Stimulated activated CD8-positive, alpha-beta memory T cell treated with anti-CD3 and anti-CD28 coated beads, Interleukin-12 subunit alpha, Interleukin-12 subunit beta, amount 100 ng/mL, for 1 hour (primary cell): Measurements from ENCODE around the gene OLA1.

Source experiments
- DNase-seq: peaks from one replicate; pipeline ENCODE4 v3.0.0-alpha.2; 2020; ENCODE audit warnings: low read depth

Gene OLA1

DNA sequence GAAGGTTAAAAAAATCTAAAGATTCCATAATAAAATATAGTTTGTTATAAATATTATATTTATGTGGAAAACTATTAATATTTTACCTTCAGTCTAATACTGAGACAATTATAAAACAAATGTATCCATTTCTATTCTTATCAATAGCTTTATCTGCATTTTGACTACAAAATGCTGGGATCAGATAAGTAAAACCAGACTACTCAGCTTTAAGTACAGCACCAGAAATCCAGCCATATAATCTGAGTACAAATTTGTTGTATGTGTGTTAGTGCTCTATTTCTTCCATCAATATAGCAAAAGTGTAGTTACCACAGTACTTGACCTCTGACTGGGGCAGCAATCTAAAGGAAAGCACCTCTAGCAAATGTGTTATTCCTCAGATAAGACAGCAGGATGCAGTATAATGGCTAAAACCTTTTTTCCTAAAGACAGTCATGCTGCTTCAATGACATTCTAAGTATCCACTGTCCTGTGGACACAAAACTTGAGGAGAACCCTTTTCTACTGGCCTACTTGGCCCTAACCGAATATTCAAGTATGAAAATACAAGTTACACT, 68.1 kb downstream of the OLA1 start:
- DNase-seq: no peak

DNA sequence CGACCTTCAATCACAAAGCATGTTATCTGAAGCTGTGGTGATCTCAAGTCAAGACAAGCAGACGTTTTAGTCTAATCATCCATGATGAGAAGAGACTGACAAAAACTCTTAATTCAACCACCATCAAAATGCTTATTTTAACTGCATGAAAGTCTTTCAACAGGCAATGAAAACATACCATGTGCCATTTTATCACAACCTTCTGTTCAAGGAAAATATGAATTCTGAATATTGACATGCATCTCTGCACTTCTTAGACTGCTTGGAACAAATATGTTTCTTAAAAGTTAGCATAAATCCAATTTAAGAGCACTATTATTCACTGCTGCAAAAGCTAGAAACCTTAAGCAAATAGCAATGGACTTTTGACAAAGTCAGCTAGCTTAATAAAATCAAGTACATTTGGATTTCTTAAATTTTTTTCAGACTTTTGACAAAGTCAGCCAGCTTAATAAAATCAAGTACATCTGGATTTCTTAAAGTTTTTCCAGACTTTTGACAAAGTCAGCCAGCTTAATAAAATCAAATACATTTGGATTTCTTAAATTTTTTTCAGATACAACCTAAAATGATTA, 70.9 kb downstream of the OLA1 start:
- no peak for DNase-seq

DNA sequence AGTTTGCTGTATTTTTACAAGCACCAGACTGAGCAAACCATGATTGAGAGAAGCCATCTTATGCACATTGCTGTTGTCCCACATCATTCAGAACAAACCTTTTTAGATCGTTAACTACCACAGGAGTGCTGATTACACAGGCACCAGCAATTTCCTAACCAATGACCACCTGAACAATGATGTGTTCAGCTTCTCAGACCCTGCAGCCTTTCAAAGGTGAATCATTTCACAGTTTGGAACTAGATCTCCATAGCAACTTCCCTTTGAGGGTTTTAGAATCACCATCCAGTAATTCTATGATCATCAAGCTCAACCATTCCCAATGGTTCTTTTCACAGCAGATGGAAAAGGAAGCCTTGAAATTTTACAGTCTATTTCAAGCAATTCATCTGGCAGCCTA, 71.4 kb downstream of the OLA1 start:
- no peak for DNase-seq

DNA sequence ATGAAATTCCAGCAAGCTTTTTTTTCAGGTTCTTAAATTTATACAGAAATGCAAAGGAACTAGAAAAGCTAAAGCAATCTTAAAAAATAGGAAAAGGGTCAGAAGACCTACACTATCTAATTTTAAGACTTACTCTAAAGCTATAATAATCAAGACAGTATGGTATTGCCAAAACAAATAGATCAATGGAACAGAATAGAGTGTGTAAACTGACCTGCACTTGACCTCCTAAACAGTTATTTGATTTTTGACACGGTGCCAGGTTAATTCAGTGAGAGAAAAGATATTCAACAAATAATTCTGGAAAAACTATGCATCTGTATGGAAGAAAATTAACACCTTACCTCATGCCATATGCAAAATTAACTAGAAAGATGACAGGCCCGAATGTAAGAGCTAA, 73.6 kb downstream of the OLA1 start:
- DNase-seq: no peak

DNA sequence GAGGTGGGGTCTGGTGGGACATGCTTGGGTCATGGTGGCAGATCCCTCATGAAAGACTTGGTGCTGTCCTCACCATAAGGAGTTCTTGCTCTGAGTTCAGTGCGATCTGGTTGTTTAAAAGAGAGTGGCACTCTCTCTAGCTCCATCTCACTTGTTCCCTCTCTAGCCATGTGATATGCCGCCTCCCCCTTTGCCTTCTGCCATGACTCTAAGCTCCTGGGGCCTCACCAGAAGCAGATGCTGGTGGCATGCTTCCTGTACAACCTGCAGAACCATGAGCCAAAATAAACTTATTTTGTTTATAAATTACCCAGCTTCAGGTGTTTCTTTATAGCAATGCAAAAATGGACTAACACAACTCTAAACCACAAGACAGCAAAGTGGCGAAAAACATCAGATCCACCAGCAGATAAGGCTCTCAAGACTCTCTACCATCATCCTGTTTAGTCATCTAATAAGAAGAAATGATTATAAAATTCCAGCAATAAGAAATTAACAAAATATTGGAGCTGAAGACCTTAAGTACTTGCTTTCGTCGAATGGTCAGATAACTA, 75.5 kb downstream of the OLA1 start:
- no peak for DNase-seq

DNA sequence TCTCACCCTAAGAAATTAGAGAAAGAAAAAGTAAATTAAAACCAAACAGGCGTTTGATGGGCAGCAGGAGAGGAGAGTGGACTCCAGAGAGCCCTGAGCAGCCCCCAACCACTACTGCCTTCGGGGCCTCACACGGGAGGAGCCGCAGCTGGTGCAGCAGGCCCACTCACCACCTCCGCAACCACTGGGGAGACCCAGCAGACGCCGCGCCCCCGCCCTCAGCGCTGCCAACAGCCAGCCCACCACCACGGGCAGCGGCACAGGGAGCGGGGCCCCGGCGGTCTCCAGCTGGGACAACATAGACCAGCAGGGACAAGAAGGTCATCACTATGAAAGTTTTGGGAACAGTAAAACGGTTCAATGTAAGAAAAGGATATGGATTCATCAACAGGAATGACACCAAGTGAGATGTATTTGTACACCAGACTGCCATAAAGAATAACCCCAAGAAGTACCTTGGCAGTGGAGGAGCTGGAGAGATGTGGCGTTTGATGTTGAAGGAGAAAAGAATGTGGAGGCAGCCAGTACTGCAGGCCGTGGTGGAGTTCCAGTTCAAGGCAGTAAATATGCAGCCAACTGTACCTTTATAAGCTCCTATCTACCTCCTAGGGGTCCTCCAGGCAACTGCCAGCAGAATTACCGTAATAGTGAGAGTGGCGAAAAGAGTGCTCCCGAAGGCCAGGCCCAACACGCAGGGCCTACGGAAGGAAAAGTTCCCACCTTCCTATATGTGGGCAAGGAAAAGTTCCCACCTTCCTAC, 76.5 kb downstream of the OLA1 start:
- no peak for DNase-seq

DNA sequence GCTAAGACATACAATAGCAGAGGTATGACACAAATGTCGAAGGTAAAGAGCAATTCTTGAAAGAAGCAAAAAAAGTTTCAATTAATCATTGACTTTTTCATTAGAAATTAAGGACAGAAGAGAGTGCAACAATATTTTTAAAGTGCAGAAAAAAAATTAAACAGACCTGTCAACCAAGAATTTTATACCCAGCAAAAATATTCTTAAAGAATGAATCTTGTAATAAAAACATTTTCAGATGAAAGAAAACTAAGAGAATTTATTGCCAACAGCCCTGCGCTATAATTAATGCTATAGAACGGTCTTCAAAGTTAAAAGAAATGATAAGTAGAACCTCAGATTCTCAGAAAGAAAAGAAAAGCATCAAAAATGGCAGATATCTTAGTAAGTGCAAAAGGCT, 79.0 kb downstream of the OLA1 start:
- DNase-seq: no peak

DNA sequence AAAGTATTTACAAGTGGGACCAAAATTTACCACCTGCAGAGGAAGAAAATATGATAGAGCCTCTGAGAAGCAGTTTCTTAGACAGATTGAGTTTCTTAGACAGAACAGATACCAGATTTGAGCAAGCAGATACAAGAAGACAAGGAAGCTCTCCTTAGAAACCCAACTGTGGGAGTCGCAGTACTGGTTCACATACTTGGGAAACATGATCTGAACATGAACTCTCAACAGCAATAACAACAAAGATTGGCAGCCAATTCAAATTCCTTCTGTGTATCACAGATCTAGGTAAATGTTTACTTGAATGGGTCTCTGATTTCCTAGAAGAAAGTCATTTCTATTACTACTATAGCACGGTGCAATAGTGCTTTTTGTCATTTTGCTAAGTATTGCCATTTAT, 82.1 kb downstream of the OLA1 start:
- DNase-seq: no peak

DNA sequence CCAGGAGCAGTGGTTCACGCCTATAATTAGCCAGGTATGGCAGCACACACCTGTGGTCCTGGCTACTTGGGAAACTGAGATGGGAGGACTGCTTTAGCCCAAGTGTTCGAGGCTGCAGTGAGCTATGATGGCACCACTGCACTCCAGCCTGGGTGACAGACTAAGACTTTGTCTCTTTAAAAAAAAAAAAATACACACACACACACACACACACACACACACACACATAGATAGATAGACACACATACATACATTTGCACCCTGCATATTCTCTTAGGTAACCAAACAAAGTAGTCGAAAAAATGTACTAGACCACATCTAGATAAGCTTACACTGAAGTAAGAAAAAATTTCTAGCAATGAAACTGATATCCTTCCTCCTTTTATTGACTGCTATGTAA, 86.8 kb downstream of the OLA1 start:
- DNase-seq: no peak

DNA sequence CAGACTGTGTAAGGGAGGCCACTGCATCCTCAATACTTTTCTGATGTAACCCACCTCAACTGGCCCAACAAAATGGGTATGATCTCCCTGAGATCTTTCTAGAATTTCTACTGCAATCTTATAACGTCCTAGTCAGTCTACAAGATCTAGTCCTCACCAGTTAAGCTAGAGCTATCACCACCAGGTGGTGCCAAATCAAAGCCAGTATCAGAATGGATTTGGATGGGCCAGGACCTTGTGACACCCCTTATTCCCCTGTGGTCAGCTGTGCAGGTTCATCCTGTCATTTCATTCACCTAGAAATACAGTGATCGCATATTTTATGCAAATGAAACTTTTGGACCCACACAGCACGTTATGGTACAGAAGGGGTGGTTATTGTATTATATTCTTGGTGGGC, 90.3 kb downstream of the OLA1 start:
- no peak for DNase-seq

DNA sequence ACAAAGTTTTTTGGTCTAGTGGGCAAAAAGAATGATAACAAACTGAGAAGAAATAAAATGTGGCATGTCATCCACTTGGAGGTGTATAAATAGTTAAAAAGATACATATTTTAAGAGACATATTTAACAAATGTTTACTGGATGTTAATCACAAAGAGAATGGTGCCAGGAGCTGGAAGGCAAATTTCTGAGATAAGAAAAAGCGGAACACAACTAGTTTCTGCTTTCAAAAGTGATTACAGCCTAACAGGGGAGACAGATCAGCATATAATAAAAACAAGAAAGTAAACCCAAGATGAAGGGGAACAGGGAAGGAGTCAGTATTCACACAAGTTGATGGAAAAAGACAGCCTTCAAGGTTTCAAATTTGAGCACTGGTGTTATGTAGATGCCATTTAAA, 91.3 kb downstream of the OLA1 start:
- DNase-seq: no peak

DNA sequence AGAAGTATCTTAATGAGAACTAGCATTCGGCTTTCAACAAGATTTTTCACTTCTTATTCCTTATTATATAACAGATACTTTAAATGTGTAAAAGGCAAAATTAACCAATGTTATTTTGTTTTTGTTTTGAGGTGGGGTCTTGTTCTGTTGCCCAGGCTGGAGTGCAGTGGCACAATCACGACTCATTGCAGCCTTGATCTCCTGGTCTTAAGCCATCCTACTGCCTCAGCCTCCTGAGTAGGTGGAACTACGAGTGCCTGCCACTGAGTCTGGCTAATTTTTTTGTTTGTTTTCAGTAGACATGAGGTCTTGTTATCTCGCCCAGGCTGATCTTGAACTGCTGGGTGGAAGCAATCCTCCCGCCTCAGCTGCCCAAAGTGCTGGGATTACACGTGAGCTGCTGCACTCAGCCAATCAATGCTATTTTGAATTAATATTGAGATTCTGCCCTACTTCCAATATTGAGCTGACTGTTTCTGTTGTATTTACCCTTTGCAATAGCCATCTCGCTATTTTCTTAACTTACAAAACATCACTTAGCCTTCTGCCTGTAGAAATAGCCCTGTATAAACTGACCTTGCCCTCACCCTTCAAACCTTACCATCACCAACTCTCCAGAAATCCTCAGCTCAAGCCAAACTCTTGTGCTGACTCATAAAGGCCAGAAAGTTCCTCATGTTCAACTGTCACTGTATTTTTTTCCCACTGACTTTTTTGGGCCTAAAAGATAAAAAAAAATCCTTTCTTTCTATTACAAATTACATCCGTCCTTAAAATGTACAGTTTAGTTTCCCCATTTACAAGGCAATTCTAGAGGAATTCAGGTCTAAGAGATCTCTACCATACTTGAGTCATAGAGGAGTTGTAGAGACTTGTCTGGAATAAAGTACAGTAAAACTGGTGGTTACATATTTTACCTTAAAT, 94.3 kb downstream of the OLA1 start:
- no peak for DNase-seq

DNA sequence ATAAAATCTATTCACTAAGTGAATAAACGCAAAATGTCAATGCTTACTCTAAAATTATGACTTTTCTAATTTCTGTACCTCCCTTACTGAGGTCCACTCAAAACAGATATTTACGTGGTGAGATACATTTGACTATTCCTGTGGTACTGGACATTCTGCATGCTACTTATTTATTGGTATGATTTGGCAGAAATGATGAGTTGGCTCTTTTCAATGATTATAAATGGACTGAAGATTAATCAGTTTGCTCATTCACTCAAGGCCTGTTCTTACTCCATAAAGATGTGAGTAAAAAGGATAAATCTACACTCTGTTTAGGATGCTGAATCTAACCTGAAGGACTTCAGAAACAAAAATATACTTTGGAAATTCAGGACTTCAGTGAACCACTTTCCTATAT, 98.8 kb downstream of the OLA1 start:
- DNase-seq: no peak

DNA sequence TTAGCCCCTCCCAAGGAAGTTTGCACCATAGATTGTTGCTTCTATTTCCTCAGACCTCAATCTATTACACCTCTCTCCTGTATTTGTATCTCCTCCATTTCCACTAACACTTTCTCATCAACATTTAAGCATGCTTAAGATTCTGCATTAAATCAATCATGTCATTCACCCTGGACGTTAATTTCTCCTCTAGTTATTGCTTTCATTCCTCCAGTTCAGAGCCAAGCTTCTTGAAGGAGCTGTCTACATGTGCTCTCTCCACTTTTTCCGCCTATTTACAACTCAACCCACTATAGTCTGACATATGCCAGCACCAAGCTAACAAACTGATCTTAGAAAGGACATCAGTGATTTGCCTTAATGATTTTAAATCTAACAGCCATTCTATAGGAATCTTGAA, 99.5 kb downstream of the OLA1 start:
- no peak for DNase-seq

DNA sequence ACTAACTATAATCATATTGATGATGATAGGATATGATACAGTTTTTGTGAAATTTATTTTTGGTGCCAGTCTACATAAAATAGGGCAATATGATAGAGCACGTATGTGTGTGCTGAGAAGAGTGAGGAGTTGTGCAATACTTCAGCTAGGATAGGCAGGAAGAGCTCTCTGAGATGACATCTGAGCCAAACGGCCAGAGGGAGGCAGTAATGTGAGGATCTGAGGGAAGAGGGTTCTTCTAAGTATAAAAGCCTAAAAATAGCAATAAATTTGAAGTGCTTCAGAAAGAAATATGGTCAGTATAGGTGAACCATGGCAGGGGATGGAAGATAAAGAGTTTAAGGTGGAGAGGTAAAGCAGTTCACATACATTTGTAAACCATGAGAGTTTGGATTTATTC, 102.5 kb downstream of the OLA1 start:
- no peak for DNase-seq

DNA sequence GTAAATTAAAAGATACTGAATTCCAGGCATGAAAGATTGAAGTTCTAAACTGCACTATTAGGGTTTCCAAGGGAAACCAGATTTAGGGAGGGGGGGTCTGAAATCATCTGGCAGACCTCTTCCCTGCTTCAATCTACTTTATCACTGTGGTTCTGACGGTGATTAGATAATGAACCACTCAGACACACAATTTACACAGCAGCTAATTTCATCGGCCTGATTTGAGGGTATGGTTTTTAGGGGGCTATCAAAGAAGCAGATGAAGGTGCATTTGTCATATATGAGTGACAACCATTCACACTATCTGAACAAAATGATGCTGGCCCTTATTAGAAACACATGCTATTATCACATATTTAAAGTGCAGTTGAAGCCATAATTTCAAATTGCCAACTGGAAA, 106.0 kb downstream of the OLA1 start:
- DNase-seq: no peak

DNA sequence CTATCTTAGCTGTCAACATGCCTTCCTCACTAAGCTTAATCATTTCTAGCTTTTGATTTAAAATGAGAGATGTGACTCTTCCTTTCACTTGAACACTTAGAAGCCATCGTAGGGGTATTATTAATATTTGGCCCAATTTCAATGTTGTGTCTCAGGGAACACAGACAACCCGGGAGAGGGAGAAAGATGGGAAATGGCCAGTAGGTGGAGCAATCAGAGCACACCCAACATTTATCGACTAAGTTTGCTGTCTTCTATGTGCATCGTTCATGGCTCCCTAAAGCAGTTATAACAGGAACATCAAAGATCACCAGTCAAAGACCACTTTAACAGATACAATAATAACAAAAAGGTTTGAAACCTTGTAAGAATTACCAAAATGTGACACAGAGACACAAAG, 110.2 kb downstream of the OLA1 start:
- DNase-seq: no peak

DNA sequence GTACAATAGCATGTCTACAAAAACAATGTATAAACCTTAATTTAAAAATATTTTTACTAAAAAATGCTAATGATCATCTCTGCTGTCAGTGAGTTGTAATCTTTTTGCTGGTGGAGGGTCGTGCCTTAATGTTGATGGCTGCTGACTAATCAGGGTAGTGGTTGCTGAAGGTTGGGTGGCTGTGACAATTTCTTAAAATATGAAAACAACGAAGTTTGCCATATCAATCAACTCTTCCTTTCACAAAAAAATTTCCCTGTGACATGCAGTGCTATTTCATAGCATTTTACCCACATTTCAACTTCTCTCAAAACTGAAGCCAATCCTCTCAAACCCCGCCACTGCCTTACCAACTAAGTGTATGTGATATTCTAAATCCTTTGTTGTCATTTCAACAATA, 112.4 kb downstream of the OLA1 start:
- DNase-seq: no peak

DNA sequence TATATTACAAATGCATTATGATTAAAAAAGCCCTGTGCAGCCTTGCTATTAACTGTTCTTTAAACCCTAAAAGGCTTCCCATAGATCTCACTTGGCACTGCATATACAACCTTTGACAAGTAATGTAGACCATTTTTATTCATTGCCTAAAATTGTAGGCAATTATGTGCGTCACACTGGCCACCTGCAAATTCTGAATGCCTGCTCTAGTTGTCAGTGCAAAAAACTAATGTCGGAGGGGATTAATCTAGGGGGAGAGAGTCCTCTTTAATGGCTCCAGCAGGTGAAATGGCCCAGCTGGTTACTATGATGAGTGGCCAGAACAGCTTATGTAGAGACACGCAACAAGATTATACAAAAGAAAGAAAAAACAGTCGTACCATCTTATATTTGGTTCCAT, 123.2 kb downstream of the OLA1 start:
- no peak for DNase-seq

DNA sequence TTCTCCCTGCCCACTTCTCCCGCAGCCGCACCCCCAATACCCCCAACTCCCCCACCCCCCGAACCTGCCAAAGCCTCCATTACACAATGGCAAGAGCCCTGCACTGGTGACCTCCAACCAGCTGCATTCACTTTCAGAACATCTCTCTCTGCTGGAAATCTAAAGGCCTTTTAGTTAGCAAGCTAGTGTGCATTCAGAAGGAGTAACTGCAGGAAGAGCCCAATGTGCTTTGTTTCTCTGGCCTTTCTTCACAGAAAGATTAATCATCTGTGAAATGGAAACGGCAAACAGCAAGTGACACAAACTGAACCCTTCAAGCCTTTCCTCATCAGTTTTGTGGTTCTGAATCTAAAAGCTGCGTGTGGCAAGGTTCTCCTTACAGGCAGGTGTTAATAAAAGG, 124.2 kb downstream of the OLA1 start:
- DNase-seq: no peak

DNA sequence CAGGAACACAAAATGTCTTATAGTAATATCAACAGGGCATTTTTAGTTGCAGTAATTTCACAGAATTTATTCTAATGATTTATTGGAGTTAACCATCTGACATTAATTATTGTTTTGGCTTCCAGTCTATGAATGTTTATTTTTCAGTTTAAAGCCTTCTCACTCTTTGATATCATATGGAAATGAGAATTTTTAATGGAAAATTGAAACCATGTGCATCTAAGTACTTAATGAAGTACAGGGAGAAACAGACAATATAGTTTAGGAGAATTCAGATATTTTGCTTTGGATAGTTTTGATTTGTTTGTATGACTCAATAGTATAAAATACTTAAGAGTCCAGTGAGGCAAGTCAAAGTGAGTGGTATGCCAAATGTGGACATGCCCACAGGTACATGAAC, 126.1 kb downstream of the OLA1 start:
- DNase-seq: no peak

DNA sequence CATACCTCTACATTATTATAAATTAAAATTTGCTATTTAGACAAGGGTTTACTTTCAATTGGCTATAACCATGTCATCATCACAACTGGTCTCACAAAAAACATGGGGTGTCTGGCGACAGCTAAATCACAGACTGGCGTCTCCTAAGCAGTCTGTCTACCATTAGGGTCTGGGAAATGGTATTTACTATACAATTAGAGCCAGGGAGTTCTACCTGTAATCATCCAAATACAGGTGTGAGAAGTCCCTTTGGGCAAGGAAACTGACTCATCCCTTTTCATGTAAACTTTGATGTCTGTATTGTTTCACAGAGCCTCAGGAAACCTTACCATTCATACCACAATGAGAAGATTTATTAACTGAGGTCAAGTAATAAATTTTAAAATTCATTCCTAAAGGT, 126.7 kb downstream of the OLA1 start:
- no peak for DNase-seq

DNA sequence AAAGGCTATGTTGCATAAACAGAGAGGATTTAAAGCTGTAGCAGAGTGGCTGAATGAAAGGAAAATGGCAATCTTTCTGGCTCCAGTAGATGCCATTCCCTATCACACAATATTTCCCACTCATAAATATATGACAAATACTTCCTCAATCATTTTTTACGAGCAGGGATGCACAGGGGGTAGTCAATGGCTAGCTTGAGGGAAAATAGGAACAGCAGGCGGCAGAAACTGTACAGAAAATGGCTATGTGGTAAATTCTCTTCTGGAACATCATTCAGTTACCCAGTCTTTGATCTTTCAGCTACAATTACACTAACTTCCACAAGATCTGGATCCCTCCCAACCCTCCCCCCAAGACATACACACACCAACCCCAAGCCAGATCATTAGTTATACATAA, 127.2 kb downstream of the OLA1 start:
- no peak for DNase-seq
